GM12892 (cell line): ENCODE data around the gene PDE8A.

Experiments used
- POLR2A ChIP-seq: IDR thresholded peaks from 2 replicates; pipeline ENCODE4 v1.6.1; 2011; ENCODE audit warnings: low read depth, low read length, control low read depth
- TAF1 ChIP-seq: IDR thresholded peaks from 2 replicates; pipeline ENCODE4 v1.6.1; 2011; ENCODE audit warnings: low read depth, mild to moderate bottlenecking, control low read depth, low read length, borderline replicate concordance

DNA sequence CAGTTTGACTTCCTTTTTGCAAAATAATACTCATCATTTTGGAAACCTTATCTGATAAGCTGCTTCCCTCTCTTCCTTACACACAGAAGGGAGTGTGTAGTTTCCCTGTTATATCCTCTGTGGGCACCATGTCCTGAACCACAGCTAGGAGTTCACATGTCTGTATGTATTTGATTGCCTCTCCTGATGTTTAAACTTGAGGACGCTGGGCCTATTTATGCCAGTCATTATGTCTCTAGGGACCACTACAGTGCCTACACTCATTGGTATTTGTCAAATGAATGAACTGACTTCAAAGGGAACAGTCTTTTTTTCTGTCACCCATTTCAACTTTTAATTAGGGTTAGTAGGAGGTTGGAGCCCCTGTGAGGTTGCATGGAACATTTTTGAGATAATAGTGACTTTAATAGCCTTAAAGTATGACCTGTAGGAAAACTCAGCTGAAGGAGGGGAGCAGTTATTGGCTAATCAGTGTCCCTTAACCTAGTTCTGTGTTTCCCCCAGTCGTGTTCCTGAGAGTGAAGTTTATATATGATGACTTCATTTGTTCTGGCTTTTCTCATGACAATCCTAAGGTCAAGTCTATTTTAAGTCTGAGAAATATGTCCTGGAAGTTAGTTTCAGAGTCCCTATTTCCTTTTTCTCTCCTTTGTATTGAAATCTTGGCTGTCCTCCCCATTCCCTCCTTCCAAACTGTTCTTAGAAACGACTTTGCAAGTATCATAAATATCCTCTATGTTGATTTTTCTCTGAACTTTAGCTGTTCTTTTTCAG lies 28.9 kb downstream of the PDE8A start:
- TF ChIP-seq POLR2A (no peak), TAF1 (no peak)
